SK-N-DZ (cell line): ENCODE results near the gene HMGCS1. TPM values are rescaled to one million over a fixed set of nuclear protein-coding genes. Genes with fewer than 3 reads are reported as not detected.
"Not testable (repeated sequence)": the region's sequence is repeated elsewhere in the genome, so short reads cannot be mapped to it uniquely, and the experiment has no call there.

Source experiments
- DNase-seq: peaks from one replicate; pipeline ENCODE4 v3.0.0-alpha.2; 2015; ENCODE audit warnings: low spot score
- polyA plus RNA-seq, 2 experiments: library from polyadenylated mRNA; depleted of rRNA; stranded (reverse); fragments of >200 nt; gene quantifications; 2 replicates each; pipeline ENCODE4 v1.2.3, GENCODE V29; 2014

HMGCS1 gene
- polyA plus RNA-seq (2014; cell fraction: cytosol; rRNA removed): 142 and 159 TPM in 2 replicates
- polyA plus RNA-seq (2014; cell fraction: nucleus; rRNA removed): 106 and 131 TPM in 2 replicates

DNA sequence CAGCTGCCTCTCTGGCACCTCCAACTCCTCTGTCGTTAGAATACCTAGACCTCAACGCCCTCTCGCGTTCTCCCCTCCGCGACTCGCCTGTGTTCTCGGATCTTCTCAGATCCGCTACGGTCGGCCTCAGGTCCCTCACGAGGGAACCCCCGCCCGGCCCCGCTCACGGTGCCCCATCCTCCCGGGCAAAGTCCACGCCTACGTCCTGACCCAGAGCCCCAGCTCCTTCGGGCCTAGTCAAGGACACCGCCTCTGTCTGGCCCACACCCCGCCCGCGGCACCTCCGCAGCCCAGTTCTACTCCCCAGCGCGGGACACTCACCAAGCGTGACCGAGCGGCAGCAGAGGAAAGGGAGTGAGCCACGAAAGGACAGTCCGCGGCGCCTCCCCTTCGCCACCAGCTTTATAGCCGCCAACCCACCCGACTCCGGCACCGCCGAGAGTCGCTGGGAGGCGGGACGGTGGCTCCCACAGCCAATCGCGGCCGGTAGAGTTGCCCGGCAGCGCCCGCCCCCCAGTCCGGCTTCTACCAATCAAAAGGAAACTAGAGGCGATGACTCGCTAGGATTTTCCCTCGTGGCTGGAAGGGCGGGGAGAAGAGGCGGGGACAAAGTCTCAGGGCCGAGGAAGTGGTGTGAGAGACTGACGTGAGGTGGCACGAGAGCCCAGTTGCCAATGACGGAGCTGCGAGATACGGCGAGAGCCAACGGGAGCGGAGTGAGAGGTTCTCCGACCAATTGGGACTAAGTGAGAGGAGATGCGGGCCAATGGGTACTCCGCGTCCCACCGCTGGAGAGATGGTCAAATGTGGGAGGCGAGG is at the start of gene HMGCS1:
Gene HMGCS1, minus strand, starts transcription at position 378 of the 819 bp plus-strand sequence. CDS start 14,447 bp downstream, outside the sequence.
- peak; percentile 100 for DNase-seq

DNA sequence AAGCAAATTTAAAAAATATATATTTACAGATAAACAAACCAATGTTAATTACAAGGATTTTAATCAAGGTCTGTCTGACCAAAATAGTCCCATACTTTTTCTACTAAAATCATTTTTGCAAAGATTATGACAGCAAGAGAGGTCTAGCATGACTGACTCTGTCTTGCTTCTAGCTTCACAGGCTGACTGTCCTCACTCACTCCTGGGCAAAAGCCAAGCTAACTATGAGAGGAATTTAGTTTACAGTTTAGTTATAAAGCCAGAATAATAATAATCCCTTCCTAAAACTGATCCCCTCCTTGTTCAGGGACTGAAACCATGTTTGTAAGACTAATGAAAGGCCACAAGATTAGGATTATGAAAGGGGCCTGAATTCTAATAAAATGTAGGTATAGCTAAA is 45.5 kb upstream of the HMGCS1 start:
- no peak for DNase-seq

DNA sequence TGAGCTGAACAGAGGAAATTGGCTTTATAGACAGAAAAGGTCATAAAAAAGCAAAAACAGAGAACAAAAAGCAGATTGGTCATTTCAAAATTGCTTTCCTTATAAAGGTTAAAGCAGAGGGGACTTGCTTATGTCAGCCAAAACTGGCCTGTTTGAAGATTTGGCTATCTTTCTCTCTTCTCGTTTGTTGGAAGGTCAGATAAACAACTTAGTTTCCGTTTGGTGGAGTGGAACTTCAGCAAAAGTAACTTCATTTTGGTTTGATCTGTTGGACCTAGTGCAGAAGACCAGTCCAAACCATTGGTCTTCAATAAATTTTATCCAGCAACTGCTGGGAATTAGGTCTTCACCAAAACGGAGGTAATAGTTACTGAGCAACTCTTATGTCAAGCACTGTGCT is 45.1 kb upstream of the HMGCS1 start:
- DNase-seq: no peak

DNA sequence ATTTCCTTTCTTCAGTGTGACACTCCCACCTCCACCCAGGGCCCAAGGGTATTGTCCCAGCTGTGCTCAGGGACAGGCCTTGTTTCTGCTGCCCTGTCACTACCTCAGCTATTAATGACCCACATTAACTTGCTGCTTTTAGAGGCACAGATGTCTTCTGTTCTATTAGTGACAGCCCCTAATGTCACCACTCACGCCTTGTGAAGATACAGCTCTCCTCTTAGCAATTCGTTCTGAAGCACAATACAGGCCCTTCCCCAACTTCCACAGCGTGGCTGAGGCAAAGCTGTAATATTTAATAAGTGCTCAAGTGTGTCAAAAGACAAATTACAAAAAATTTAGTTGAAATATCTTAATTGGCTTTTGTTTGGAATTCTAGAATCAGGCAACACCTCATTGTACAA is 44.7 kb upstream of the HMGCS1 start:
- no peak for DNase-seq

DNA sequence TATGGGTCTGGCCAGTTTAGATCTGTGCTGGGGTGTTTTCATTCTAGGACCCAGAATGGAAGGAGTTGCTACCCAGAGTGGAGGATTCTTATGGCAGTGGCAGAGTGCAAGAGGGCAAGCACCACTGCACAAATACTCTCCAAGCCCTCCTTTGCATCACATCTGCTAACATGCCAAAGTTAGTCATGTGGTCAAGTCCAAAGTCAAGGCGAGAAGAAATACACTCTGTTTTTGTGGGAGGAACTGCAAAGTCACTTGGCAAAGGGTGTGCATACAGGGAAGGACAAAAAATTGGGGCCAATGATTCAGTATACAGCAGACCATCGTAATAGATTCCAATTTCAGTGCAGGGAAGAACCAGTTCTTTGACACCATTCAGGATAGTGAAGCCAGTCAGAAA is 43.9 kb upstream of the HMGCS1 start:
- no peak for DNase-seq

DNA sequence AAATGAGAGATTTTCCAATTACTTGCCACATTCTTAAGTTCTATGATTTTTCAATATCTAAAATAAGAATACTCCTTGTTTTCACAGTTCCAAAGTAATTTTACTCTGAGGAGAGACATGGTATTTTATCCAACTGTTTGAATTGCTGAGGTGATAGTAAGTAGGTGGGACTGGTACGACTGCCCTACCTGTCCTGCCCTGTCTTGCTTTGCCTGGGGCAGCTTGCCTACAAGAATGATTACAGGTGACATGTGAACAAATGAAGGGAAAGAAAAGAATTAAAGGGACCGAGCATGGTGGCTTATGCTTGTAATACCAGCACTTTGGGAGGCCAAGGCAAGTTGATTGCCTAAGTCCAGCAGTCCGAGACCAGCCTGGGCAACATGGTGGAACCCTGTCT is 41.6 kb upstream of the HMGCS1 start:
- DNase-seq: no peak

DNA sequence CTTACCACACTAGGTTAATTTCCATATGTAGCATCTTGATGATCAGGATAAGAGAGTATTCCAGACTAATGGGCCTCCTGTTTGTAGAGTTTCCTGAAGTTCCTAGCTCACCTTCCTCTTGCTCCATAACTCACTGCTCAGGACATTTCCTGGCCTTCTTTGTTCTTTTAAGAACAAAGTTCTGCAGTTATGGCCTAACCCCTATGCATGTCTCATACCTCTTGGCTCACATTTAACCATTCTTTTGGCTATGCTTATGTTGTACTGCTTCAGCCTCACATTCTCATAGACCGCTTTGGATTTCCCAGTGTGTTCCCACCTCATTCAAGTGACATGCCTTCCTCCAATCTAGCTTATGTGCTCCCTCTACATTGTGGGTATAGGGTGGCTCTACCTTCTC is 40.5 kb upstream of the HMGCS1 start:
- DNase-seq: no peak

DNA sequence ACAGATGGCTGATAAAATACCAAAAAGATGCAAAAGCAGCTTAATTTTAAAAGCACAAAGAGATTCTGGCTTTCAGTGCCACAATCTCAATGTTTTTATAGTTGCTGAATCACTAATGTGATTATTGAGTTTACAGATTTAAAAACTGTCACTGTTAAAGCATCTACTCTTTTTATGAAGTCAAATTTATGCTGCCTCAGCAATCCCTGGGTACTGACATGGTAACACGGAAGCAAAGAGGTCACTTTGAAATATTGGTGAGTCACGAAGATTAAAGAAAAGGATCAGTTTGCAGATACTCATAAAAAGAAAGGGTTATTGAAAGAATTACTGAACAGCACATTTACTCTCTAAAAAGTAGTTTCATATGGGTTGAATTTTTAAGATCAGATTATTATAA is 39.7 kb upstream of the HMGCS1 start:
- DNase-seq: no peak

DNA sequence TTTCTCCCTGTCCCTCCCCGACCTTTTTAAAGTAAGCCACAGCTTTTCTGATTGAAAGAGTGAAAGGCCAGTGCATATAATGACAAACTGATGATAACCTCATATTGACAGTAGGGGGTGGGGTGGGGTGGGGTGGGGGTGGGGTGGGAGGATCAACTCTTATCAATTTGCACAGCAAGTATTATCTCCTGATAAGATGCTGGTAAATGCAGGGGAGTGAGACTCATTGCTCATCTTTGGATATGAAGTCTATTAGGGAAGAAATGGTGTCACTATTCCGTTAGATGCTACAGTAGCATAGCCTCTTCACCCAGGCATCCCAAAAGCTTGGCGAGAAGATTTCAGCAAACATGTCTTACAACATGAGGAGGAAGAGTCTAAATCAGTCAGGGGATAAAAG is 38.9 kb upstream of the HMGCS1 start:
- DNase-seq: no peak

DNA sequence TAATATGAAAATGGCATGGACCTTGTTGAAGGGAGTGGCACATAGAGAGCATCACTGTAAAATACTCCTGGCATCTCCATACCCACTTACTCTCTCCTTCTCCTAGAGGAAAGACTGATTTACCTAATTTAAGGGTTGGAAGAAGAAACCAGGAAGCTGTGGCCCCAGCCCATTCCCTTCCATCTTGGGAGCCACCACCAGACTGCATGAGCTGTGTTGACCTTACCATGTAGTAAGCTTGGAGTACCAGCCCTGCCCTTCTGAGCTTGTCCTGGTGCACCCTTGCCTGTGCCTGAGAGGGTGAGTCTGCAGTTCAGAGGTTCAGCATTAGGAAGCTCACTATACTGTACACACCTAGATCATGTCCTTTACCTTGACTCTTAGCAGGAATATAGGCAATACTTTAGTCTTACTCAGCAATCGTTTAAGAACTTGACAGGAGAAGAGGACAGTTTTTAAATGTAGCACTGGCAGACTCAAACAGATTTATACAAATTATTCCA is 35.7 kb upstream of the HMGCS1 start:
- DNase-seq: no peak

DNA sequence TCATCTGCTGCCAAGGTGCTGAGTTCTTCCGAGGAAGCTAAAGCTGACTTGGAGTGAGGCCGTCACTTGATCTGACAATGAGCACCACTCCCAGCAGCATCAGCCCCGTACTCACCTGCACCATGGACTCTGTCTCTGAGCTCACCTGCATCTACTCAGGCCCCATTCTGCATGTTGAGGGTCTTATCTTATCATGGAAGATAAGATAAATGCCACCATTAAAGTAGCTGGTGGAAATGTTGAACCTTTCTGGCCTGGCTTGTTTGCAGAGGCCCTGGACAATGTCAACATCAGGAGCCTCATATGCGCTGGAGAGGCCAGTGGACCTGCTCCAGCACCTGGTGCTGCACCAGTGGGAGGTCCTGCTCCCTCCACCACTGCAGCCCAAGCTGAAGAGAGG is 35.0 kb upstream of the HMGCS1 start:
- peak; percentile 23 for DNase-seq

DNA sequence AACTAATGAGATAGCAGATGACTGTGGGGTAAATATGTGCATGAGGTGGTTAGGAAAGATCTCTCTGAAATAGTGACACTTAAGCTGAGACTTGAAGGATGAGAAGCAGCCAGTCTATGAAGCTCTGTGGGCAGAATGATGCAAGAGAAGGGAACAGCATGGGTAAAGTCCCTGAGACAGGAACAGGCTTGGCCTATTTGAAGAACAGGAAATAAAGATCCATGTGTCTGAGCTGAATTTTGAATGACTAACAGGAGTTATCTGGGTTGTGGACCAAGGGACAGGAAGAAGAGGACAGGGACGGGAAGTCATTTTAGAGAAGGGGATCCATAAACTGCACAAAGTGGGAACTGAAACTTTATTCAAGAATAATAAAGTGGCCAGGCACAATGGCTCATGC is 25.6 kb upstream of the HMGCS1 start:
- DNase-seq: no peak

DNA sequence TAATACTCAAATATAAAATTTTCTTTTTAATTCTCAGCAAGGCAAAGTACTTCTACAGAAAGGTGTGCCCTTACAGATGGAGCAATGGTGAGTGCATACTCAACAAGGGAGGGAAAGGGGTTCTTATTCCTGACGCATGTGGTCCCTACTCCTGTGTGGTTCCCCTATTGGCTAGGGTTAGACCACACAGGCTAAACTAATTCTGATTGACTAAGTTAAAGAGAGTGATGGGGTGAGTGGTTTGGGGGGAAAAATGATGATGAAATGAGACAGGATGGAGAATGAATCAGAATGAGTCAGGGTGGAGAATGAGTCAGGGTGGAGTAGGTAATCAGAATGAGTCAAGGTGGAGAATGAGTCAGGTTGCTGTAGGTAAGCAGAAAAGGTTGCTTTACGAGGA is 22.9 kb upstream of the HMGCS1 start:
- no peak for DNase-seq

DNA sequence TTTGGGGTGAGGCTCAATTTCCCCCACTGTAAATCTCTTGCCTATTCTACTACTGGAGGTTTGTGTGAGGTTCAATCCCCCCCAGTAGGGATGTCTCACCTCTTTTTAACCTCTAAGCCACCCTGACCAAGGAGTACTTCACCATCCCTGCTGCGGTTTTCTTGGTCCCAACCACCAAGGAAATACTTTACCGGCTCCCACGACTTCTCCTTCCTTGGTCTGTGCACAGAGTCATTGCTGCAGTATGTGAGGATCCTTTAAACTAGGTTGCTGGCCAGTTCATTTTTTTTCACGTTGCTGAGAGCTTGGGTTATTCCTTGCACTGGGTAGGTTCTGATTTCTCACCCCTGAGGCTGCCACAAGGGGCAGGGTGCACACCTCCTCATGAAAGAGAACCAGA is 22.5 kb upstream of the HMGCS1 start:
- DNase-seq: no peak

DNA sequence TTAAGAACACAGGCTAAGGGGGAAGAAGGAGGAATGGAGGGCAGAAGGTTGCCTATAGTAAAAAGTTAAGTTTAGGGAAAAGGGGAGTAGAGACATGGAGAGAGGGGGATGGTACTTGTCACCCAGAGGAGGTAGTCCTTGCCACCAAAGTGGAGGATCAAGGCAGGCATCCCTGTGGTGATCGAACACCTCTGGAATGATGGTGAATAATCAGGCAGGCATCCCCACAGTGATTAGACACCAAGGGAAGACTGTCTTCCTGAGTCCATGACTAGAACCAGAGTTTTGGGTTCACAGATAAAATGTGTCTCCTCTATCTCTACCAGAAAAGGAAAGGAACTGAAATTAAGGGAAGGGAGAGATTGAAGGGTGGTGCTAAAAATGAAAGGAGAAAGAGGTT is 19.2 kb upstream of the HMGCS1 start:
- DNase-seq: no peak

DNA sequence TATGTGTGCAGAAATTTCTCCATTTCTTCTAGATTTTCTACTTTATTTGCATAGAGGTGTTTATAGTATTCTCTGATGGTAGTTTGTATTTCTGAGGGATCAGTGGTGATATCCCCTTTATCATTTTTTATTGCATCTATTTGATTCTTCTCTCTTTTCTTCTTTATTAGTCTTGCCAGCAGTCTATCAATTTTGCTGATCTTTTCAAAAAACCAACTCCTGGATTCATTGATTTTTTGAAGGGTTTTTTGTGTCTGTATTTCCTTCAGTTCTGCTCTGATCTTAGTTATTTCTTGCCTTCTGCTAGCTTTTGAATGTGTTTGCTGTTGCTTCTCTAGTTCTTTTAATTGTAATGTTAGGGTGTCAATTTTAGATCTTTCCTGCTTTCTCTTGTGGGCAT is 12.4 kb upstream of the HMGCS1 start:
- not testable (repeated sequence) for DNase-seq

DNA sequence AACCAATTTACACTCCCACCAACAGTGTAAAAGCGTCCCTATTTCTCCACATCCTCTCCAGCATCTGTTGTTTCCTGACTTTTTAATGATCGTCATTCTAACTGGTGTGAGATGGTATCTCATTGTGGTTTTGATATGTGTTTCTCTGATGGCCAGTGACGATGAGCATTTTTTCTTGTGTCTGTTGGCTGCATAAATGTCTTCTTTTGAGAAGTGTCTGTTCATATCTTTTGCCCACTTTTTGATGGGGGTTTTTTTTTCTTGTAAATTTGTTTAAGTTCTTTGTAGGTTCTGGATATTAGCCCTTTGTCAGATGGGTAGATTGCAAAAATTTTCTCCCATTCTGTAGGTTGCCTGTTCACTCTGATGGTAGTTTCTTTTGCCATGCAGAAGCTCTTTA is 10.3 kb upstream of the HMGCS1 start:
- not testable (repeated sequence) for DNase-seq

DNA sequence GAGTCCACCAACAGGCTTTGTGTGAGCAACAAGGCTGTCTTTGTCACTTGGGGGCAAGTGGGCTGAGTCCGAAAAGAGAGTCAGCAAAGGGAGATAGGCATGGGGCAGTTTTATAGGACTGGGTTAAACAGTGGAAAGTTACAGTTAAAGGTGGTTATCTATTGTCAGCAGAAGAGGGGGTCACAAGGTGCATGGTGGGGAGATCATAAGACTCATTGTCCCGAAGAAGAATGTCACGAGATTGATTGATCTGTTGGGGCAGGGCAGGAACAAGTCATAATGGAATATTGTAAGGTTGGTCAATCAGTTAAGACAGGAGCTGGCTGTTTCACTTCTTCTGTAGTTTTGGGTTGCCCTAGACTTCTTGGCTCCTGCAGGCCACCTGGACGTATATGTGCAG is 7.6 kb upstream of the HMGCS1 start:
- no peak for DNase-seq

DNA sequence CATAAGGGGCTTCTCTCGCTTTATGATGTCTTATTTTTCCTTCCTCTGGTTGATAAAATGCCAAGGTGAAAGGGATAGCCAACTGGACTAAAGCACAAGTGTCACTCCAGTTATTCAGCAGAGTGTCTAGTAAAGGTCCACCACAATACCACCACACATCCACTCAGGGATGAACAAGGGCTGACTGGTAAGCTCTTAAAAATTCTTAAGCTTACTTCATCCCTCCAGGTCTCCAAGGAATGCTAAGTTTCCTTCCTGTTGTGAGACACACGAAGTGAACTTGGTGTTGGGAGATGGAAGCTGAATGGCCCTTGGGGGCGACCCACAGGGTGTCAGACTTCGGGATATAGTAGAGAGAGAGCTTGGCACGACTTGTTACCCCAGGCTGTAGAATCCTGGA is 3.2 kb upstream of the HMGCS1 start:
- DNase-seq: no peak

DNA sequence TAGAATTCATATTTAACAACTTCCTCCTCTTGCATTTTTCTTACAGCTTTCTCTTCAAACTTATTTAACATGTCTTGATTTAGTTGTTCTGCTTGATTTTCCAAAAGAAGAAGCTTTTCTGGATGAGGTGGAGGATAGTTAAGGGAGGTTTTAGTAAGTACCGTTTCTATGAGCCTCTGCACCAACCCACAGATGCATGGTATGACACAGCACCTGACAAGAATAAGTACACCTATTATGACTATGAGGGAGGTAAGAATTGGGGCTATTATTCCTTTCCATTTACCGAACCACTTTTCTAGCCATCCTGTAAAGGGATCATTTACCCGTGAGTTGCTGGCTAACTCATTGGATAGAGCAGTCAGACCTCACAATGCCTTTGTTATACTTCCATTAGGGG is 2.5 kb upstream of the HMGCS1 start:
- no peak for DNase-seq

DNA sequence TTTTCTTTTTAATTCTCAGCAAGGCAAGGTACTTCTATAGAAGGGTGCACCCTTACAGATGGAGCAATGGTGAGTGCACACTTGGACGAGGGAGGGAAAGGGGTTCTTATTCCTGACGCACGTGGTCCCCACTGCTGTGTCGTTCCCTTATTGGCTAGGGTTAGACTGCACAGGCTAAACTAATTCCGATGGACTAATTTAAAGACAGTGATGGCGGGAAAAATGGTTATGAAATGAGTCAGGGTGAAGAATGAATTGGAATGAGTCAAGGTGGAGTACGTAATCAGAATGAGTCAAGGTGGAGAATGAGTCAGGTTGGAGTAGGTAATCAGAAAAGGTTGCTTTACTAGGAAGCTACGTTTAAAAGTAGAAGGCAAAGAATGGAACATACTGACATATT is 2.1 kb upstream of the HMGCS1 start:
- DNase-seq: no peak

DNA sequence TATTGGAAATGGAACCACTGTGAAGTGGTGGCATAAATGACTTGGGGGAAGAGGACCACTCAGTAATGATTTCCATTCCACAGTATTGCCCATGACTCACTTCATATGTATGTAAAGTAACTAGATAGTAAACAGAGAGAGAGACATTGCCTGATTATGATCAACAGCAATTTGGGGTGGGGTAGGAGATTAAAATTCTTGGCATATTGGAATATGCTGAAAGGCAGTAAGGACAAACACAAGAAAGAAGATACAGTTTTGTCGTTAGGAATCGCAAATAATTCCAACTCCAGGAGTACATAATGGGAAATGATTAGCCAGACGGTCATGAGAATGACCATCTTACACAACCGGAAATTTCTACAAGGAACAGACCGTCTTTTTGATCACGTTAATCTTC is 1.5 kb upstream of the HMGCS1 start:
- no peak for DNase-seq

DNA sequence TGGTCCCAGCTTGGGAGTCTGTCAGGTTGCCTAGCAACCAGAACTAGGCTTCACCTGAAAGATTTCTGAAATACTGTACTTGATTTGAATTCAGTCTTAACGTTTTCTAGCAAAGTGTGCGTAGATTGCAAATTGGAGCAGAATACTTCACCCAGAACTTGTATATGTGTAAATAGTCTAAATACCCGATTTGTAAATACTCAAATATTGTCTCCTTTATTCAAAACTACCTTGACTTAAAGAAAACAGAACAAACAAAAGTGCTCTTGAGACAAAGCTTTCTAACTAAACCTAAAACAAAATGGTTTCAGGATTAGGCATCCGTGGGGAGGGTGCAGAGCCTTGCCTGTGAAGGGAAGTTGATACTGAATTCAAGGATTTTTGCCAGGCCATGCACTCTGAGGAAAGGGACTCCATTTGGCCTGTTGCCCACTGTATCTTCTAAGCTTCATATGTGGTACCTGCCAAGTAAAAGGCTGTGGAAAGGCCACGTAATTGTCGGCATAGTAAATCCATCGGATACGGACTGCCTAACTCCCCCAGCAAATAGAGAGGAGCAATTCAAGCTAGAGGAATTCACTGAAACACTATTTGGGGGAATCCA is 744 bp upstream of the HMGCS1 start:
- no peak for DNase-seq
